Measurements from ENCODE around the gene ZFHX2.
"Not testable (repeated sequence)": the region's sequence is repeated elsewhere in the genome, so short reads cannot be mapped to it uniquely, and the experiment has no call there.

Gene ZFHX2

DNA sequence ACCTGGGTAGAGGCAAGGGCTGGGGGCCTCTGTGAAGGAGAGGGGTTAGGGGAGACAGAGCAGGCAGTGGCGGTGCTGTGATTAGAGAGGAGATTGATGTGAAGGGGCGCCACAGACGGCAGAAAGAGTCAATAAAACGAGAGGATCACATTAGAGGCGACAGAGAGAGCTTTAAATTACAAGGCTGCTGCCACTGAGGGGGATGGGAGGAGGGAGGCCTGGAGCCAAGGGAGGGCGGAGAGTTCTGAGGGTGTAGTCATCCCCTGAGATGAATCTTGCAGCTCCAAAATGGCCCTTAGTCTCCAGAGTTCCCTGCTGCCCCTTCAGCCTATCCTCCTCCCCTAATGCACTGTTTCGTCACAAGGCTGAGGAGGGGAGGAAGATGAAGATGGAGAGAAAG lies 12.8 kb downstream of the ZFHX2 start:
- no peak for DNase-seq

DNA sequence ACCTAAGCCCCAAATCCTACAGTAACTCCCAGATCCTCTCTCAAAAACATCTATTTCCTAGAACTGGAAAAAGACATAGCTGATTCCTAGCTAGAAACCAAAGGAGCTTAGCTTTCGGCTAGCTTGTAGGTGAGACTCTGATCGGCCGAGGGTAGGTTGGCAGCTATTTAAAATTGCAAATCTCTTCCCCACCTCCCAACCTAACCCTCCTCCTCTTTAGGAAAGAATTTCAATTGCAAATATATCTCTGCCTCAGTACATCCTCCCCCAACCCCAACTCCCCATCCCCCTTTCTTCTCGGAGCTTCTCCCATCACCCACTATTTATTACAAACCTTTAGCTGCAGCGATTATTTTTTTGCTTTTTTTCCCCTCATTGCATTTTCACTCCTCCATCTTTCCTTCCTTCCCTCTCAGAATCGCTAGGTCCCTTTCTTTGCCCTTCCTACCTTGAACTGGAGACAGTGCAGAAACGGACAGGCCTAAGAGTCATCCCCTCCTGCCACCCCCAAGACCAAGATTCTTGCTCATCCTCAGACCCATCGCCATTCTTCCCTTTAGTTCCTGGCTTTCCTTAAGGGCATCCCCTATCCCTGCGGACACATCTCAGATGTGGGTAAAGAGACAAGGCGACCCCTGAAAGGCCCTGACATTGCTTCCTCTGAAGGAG lies 13.4 kb downstream of the ZFHX2 start:
- no peak for DNase-seq

DNA sequence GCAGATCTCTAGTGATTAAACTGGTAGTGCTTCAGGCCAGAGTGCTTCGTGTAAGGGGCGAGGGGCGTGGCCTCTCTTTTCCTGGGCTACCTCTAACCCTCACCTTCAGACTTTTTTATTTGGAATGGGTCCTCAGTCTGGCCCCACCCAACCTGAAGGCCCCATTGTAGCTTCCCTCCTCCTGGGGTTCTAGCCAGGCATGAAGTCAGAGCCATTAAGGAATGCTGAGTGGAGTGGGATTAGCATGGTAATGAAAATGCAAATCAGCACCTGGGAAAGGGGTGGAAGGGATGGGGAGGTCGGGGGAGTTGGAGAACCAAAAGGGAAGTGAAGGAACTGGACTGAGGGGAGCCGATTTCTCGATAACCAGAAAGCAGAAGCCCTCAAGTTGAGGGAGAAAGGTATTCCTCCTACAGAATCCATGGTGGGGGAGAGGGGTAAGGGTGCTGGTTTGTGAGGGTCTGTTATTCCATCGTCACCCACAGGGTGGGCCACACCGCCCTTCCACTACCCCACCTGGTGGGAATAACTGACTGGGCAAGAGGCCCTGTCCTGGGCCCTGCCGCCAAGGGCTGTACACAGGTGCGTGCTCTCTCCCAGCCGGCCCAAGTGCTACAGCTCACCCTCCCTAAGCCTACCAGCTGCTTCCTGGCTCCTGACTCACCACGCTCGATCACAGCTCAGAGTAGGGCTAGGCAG lies 14.1 kb downstream of the ZFHX2 start:
- no peak for DNase-seq

DNA sequence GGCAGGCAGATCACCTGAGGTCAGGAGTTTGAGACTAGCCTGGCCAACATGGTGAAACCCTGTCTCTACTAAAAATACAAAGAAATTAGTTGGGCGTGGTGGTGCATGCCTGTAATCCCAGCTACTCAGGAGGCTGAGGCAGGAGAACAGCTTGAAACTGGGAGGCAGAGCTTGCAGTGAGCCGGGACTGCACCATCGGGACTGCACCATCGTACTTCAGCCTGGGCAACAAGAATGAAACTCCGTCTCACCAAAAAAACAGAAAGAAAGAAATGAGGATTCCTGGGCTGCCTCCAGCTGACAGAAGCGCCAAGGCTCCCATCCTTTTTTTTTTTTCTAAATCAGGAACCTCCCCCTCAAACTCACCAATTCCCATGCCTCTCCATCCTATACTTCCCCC lies 14.7 kb downstream of the ZFHX2 start:
- not testable (repeated sequence) for DNase-seq

DNA sequence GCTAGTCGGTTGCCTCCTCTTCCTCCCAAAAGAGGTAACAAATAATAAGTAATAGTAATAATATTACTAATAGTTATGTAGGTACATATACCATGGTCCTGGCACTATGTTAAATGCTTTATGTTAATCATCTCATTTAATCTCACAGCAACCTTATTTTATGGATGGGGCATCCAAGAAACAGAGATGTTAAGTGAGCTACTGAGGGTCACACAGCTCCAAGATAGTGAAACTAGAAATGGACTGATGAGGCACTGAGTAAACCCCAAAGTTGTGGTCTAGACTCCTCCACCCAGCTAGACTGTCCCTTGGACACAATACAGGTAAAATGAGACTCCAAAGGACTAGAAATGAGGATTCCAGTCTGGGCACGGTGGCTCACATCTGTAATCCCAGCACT lies 15.1 kb downstream of the ZFHX2 start:
- no peak for DNase-seq

DNA sequence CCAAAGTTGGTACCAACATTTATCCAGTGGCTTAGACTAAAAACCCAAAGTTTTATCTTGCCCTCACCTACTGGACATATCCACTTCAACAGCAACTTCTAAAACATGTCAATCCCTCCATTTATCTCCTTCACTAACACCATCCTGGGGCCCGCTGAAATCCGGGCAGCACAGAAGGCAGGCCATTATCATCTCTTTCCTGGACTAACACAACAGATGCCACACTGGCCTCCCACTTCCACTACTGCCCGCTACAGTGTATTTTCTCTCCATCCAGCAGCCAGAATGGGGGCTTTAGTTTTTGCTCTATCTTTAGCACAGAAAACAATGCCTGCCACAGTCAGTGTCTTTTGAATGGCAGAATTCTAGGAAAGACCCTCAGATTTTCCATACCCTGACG lies 15.6 kb downstream of the ZFHX2 start:
- DNase-seq: no peak

DNA sequence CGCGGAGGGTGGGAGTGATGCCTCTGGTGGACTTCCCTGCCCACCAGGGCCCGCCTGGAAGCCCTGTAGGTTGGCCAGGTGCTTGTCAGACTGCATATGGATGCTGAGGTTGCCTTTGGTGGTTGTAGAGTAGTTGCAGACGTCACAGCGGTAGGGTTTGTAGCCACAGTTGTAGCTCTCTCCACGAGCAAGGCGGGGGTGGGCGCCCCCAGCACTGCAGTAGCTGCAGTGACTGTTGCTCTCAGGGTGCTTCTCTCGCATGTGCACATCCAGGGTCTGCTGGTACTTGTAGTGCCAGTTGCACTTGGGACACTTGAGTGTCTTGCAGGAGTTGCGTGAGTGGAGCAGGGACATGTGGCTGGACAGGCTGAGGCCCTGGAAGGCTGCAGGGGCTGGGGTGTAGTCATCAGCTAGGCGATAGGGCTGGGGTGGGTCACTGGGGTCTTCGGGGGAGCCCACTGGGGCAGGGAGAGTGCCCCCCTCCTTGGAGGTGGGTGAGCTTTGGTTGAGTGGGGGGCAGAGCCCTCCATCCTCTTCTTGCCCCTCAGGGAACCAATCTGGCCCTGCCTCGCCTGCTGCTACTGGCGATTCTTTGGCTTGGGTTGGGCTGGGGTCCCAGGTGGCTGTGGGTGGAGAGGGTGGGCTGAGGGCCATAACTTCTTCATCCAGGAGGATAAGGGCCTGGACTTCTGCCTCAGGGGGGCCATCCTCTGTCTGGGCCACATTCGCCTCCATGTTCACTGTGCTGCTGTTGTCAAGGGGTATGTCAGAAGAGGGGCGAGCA lies 17.7 kb downstream of the ZFHX2 start:
- DNase-seq: no peak

DNA sequence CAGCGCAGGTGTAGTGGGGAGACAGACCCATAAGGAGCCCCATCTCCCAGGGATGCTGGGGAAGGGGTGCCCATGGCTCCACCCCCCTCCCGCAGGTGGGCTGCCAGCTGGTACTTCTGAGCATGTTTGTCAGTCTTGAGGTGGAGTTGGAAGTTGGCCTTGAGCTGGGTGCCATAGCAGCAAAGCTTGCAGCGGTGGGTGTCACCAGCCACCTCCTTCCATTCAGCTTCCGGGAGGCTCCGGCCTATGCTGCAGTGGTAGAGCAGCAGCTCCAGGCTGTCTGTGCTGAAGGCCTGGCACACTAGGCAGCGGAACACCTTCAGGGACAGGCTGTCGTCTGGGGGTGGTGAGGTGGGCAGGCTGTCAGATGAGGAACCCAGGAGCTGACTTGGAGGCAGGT lies 18.9 kb downstream of the ZFHX2 start:
- no peak for DNase-seq

DNA sequence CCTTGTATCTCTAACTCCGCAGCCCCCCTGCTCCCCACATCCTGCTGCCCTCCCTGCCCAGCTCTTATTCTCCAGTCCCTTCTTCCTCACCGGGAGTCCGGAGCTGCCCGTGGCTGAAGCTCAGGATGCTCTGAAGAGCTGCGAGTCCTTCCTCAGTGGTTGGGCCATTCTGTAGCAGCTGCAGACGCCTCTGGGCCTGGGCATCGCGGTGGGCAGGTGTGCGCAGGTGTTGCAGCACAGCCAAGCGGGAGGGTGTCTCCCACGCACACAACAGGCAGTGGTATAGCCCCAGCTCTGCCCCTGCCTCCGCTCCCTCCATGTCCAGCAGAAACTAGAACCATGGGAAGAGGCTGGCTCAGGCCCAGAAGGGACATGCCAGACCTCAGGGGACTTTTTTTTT lies 20.2 kb downstream of the ZFHX2 start:
- DNase-seq: no peak

DNA sequence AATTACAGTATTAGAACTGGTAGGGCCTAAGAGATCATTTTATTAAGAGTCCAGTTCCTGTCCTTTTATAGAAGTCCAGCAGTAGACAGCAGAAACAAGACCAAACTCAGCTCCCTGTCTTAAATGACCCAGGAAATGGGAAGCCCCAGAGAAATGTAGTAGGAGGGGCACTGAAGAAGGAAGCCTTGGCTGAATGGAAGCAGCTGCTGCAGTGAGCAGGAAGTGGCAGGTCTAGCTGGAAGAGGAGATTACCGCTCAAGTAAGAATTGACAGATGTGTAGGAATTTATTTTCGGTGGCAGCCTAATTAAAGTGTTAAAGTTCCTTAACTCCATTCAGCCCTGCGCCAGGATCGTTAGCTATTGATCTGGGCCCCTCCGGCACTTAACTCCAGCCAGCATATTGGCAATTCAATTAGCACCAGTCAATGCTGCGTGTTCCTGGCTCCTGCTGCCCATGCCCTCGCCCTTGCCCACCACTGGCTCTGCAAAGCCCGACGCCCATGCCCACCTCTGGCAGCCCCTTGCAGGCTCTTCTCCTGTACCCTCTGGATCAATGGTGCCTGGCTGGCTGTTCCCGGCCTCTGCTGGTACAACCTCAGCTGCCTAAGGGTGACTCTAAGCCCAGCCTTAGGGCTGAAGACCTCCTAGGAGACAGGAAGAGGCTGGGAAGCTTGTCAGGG lies 21.1 kb downstream of the ZFHX2 start:
- no peak for DNase-seq

DNA sequence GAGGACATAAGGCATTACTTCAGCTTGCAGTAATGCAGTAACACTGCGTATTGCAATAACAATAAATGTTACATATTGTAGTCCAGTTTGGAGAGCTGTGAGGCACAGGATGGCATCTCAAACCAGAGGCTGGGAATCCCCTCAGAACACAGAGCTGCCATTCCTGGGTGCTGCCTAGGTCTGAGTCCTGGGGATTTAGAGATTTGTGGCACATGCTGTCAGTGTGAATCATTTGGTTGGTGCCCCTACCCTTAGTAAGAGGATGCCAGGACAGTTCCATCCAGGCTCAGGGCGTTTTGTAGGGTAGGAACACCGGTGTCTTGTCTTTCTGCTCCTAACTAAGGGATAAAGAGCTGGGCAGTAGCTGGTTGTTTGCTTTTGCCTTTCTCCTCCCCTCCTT lies 22.5 kb downstream of the ZFHX2 start:
- no peak for DNase-seq

DNA sequence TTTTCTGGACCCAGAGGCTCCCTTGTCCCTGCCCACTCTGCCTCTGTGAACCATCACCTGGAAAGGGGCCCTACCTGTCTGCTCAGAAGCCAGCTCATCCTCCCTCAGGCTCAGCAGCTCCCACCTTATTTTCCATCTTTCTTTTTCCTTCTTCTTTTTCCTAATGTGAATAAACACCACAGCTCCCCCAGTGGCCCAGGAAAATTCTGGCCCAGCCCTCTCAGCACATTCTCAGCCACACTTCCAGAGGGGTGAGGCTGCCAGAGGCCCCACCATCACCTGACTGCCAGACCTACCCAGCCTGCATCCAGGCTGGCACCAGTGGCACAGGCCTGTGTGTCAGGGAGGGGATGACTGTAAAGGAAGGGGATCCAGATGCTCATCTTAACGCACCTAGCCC lies 23.0 kb downstream of the ZFHX2 start:
- DNase-seq: no peak

DNA sequence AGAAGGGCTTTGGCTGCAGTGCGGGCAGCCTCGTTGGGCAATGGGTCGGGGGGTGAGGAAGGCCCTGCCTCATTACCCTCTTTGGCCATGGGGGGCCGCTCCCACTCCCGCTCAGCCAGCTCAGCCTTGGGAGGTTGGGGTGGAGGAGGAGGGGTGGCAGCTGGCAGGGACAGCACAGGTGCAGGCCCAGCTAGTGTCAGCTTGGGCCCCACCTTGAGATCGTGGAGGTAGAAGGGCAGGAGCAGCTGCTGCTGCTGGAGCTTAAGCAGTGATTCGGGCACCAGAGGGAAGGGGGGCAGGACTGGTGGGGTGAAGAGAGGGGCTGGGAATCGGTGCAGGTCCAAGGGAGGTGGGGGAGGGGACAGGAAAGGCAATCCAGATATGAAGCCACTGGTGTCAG lies 26.0 kb downstream of the ZFHX2 start:
- no peak for DNase-seq

DNA sequence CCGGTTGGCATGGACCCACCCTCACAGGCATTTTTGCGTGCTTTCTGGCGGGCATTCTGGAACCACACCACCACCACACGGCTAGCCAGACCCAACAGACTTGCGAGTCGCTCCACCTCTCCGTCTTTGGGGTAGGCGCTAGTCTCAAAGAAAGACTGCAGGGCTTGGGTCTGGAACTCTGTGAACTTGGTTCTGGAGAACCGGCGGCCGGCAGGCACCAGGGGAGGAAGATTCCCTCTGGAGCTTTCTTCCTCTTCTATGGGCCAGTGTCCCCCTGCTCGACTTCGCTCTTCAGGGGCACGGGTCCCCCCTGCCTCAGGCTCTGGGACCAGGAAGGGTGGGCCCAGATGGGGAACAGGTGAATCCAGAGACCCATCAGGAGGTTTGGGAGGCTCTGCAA lies 26.6 kb downstream of the ZFHX2 start:
- no peak for DNase-seq

DNA sequence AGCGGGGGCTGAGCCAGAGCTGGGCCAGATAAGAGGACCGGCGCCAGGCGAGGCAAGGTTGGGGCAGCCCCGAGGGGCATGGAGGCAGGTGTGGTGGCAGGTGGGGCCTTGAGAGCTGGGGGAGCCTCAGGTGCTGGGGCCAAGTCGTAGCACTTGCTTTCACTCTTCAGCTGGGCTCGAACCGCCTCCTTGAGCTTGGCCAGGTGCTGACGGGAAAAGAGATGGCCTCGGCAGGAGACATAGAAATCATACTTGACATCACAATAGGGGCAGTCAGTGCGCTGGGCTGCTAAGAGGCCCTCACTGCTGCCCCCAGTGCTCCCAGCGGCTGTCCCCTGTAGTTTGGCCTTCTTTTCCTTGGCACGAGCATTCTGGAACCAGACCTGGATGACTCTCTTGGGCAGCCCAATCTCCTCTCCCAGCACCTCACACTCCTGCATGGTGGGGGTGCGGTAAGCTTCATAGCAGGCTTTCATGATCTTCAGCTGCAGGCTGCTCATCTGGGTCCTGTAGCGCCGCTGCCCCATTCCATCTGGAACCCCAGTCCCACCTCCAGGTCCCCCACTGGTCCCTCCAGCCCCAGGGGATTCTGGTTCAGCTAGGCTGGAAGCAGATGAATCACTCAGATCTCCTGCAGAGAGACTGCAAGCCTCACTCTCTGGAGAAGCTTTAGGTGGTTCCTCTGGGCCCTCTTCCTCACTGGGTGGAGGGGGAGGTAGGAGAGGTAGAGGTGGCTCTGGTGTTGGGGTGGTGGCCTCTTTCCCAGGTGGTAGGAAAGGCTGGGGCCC lies 28.1 kb downstream of the ZFHX2 start:
- DNase-seq: no peak

DNA sequence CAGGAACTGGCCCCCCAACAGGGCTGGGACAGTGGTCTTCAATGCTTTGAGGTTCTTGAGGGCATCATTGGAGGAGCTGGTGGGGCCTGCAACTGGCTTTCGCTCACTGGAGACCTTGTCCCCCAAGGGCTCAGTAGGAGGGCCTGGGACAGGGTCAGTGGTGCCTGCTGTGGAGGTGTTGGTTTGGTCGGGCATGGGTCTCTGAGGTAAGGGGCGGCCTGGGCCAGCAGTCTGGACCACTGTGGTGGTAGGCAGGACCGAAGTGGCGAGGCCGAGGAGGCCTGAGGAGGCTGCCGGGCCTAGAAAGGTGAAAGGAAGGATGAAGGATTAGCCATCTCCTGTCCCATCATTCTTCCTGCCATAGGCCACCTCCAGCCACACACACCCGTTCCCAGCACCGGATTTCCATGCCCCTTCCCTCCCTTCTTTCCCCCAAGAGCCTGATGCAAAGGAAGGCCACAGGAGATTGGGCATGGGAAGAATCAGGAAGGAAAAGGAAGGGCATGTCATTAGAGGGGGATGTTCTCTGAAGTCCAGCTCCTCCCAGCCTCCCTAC lies 28.8 kb downstream of the ZFHX2 start:
- no peak for DNase-seq

DNA sequence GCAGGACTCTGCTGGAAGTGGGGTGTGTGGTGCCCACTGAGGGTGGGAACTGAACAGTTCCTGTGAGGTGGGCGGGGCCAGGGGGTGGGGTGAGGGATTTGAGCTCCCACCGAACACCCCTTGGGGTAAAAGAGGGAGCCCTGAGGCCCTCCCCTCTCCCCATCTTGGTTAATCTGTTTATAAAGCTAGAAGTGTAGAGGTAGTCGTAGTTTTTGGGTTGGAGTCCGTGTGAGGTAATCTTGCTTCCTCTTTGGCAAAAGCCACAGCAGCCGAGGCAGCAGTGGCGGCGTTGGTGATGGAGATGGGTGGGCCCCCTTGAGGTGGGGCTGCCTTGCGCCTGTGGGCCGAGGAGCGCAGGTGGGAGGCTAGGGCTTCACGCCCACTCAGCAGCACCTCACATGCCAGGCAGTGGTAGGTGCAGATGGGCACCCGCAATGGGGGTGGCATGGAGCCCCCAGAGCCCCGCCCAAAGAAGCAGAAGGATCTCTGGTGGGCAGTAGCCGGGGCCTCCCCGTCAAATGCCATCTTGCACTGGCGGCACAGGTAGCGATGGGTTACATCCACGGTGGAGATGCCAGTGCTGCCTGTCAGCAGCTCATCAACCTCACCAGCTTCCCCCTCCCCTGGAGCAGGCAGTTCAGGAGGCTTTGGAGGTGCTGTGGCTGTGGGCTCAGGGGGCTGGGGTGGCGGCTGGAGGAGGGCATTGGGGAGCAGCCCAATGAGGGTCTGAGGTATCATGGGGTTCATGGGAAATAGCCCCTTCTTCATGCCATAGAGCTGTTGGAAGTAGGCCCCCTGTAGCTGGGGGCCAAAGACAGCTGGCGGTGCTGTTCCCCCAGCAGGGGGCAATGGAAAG lies 29.6 kb downstream of the ZFHX2 start:
- DNase-seq: no peak

DNA sequence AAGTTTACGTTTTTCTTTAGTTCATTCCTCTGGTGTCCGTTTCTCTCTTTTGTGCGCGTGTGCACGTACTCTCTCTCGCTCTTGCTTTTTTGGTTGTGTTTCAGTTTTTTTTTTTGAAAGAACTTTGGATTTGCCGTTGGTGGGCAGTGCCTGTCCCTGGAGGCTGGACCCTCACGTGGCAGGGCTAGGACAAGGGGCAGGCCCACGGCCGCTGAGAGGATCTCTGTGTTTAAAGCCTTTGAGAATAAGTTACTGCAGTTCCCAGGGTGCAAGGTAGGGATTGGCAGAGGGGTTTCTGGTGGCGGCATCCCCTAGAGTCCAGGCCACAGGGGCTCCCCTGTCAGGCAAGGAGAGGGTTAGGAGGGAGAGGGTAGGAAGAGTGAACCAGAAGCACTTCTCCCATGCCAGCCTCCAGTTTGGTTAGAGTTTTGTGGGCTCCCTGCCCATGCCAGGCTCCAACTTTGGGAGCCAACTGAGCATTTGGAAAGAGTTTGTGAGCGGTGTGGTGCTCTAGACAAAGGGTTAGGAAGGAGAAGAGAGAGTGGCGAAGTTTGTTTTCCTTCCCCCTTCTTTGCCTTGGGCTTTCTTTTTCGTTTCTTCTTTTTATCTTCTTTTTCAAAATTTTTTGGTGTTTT lies 30.5 kb downstream of the ZFHX2 start:
- DNase-seq: no peak

DNA sequence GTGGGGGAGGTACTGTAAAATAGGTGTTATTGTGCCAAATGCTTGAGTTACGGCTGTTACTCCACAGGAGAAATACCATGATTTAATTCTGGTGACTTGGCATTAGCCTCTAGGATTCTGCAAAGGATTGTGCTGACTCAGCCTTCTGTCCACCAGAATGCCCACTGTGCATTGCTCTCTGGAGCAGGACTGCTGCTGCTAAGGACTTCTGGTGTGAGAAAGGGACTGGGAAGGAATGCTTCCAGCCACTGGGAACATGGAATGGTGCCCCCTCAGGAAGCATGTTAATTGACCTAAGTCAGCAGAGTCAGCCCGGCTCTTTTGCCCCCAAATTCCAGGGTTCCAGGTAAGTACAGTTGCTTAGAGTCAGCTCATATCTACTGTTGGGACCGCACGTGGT lies 32.9 kb downstream of the ZFHX2 start:
- DNase-seq: no peak

DNA sequence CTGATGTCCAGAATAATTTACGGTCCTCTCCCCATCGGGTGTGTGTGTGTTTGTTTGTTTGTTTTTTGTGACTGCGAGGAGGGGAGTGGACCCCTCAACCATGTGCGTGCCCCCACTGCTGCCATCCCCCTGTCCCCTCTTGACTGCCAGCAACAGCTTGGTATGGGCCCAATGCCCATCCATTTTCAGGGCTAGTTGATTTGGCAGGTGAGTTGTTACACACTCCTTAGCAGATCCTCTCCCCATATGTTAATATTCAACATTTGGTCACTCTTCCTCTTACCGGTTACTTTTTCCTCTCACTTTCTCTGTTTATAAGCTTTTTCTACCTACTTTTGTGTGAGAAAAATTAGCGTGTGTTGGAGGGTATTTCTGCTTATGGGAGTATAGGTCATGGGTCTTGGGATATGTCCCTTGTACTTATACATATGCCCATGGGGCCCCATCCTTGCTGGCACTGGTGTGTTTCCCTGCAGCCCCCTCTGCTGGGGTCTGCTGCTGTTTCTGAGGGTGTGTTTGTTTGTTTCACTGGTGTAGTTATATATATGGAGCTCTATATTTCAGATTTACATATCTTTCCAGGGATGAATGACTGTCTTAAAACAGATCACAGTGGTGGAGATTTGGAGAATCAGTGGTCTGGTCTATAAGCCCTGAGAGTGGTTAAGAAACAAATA lies 33.8 kb downstream of the ZFHX2 start:
- no peak for DNase-seq

DNA sequence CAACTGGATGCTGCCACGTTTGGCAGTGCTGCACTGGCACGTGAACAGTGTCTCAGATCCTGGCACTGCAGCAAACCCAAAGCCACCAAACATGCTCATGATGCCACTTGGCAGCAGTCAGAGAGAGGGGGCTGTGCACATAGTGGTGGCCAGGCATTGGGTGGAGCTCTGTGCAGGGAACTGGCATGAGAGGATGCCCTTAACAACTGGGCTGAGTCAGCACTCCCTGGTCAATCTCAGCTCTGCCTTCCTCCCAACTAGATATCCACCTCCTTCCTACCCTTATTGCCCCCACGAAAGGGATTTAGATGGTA lies 37.0 kb downstream of the ZFHX2 start:
- DNase-seq: no peak

All from activated CD4-positive, alpha-beta T cell treated with anti-CD3 and anti-CD28 coated beads, Interleukin-2, amount 50 U/mL, for 48 hours (primary cell).